ENCODE measurements around the gene RNF41. TPM values are rescaled to one million over a fixed set of nuclear protein-coding genes. Genes with fewer than 3 reads are reported as not detected.
A peak's percentile ranks its signal among the peaks of the same experiment; 100 is the strongest.

Gene RNF41
- total RNA-seq, 4 donors from 2014 or later, result 64.4 to 165 (median 109) TPM

DNA sequence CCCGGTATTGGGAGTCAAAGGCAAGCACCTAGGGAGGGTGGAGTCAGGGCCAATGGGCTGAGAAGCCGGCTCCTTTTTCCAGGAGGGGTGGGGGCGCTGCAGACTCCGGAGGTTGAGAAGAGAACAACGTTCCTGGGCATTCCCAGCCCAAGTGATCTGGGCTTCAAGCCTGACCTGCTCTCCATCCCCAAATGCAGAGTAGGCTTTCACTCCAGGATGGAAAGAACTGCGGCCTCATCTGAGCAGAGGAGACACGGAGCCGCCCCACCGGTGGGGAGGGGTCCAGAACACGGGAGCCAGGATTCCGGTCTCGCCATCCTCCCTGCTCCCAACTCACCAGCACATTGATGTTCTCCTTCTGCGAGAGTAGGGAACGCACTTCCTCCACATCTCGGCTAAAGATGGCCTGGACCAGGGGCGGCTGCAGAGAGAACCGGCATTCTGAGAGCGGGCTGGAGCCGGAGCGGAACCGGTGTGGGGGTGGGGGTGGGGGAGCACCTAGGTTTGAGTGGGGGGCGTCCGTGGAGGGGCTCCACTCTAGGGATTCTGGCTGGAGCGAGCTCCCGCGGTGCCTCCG is 35.9 kb upstream of the RNF41 start:
- Histone ChIP-seq H3K27ac (replicated peaks in 1 of 4) (peak overlapping the region; percentile 91 to 94 (median 93)), H3K27me3 (no peaks in the 10 kb centered on the region)
- intact Hi-C loops (cut with DNase I), result loop anchor here (5.0 kb wide), 1 partner anchor 60 kb away; no protein-coding TSS in a partner anchor

GRCh38 chr12:56257071-56257470 is 35.3 kb upstream of the RNF41 start:
- H3K4me3 ChIP-seq, result peak overlapping the region; percentile 81 to 93 (median 93)
- TF ChIP-seq CTCF (IDR thresholded peaks at IDR 0.05) (no peak), POLR2AphosphoS5 (IDR thresholded peaks at IDR 0.05) (no peak), EP300 (IDR thresholded peaks at IDR 0.05) (no peak), POLR2A (IDR thresholded peaks at IDR 0.05; ENCODE audit: low read depth) (no peak)
- DNase-seq (ENCODE audit: extremely low spot score), result no peak
- peaks cover 21 to 33% (median 30%) of the 10 kb centered on the region in 4 donors for H3K4me1 ChIP-seq
- no peaks in the 10 kb centered on the region for H3K27me3 ChIP-seq
- H3K27ac ChIP-seq (replicated peaks in 1 of 4), result peak overlapping the region; percentile 91 to 94 (median 93)
- H3K9me3 ChIP-seq, result no peaks in the 10 kb centered on the region
- H3K36me3 ChIP-seq, result peaks cover 28 to 44% (median 41%) of the 10 kb centered on the region in 4 donors
- 54% methylated on average over 6 of the region's 8 CpGs for WGBS
- intact Hi-C loops (cut with DNase I), result loop anchor here (5.0 kb wide), 1 partner anchor 60 kb away; no protein-coding TSS in a partner anchor

More for the DNA sequence above, 35.9 kb upstream of the RNF41 start:
- TF ChIP-seq POLR2AphosphoS5 (IDR thresholded peaks at IDR 0.05), result no peak
- no peak for TF ChIP-seq POLR2A (IDR thresholded peaks at IDR 0.05; ENCODE audit: low read depth)
- Histone ChIP-seq H3K4me1 (peaks cover 21 to 33% (median 30%) of the 10 kb centered on the region in 4 donors), H3K4me3 (peak overlapping the region; percentile 81 to 93 (median 93)), H3K9me3 (no peaks in the 10 kb centered on the region), H3K36me3 (peaks cover 22 to 39% (median 36%) of the 10 kb centered on the region in 4 donors)
- 0% methylated on average over 5 of the region's 27 CpGs for WGBS
- no peak for DNase-seq (ENCODE audit: extremely low spot score)

GRCh38 chr12:56256326-56256960 is 34.7 kb upstream of the RNF41 start:
- peaks cover 34 to 50% (median 47%) of the 10 kb centered on the region in 4 donors for H3K36me3 ChIP-seq
- WGBS, result 24% methylated on average over 4 of the region's 4 CpGs

DNA sequence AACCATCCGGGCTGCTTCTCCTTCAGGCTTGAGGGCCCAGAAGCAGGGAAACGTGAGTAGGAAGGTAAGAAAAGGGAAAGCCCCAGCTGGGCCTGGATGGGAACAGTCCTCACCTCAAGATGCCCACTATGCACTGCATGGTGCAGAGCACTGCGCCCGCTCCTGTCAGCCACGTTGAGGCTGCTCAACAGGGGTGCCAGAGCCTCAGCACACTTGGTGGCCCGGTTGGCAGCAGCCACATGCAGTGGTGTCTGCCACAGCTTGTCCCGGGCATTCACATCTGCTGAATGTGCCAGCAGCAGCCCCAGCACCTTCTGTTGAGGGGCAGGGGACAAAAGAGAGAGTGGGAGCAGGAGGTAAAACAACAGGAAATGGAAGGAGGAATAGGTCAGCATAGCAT is 33.9 kb upstream of the RNF41 start:
- peaks cover 21 to 33% (median 30%) of the 10 kb centered on the region in 4 donors for H3K4me1 ChIP-seq
- H3K27me3 ChIP-seq, result no peaks in the 10 kb centered on the region
- TF ChIP-seq EP300 (IDR thresholded peaks at IDR 0.05) (no peak), POLR2A (IDR thresholded peaks at IDR 0.05; ENCODE audit: low read depth) (no peak), CTCF (IDR thresholded peaks at IDR 0.05) (no peak), POLR2AphosphoS5 (IDR thresholded peaks at IDR 0.05) (no peak)
- H3K4me3 ChIP-seq, result no peak overlapping the region
- no peaks in the 10 kb centered on the region for H3K9me3 ChIP-seq
- H3K27ac ChIP-seq (replicated peaks in 1 of 4), result peak overlapping the region in 1 of 4 donors; percentile 3
- WGBS, result 84% methylated on average over 4 of the region's 7 CpGs
- intact Hi-C loops (cut with DNase I), result loop anchor here (5.0 kb wide), 1 partner anchor 58 kb away; no protein-coding TSS in a partner anchor
- peaks cover 42 to 58% (median 55%) of the 10 kb centered on the region in 4 donors for H3K36me3 ChIP-seq
- no peak for DNase-seq (ENCODE audit: extremely low spot score)

More at GRCh38 chr12:56256326-56256960, 34.7 kb upstream of the RNF41 start:
- Histone ChIP-seq H3K9me3 (no peaks in the 10 kb centered on the region), H3K27ac (replicated peaks in 1 of 4) (peak overlapping the region in 3 of 4 donors; percentile 3 to 94 (median 91)), H3K4me1 (peaks cover 21 to 33% (median 30%) of the 10 kb centered on the region in 4 donors), H3K27me3 (no peaks in the 10 kb centered on the region), H3K4me3 (peak overlapping the region in 3 of 4 donors; percentile 81 to 93 (median 93))
- TF ChIP-seq POLR2A (IDR thresholded peaks at IDR 0.05; ENCODE audit: low read depth) (no peak), EP300 (IDR thresholded peaks at IDR 0.05) (no peak), POLR2AphosphoS5 (IDR thresholded peaks at IDR 0.05) (no peak), CTCF (IDR thresholded peaks at IDR 0.05) (no peak)
- intact Hi-C loops (cut with DNase I), result loop anchor here (5.0 kb wide), 1 partner anchor 59 kb away; no protein-coding TSS in a partner anchor
- no peak for DNase-seq (ENCODE audit: extremely low spot score)

DNA sequence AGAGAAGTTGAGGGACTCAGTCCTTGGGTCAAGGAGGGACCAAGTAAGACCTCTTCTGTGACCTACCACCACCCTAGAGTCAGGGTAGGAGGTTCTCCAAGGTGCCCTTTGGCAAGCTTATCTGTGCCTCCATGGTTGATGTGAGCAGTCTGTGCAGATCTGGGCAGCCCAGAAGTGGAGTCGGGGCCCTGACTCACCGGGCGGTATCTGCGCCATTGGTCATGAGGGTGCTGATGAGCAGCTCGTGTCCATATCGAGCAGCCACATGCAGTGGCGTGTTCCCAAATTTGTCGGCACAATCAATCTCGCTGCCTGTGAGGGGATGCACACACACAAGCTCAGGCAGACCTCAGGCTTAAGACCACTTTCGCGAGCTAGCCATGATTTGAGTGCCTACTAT is 31.4 kb upstream of the RNF41 start:
- no peak for DNase-seq (ENCODE audit: extremely low spot score)
- TF ChIP-seq EP300 (IDR thresholded peaks at IDR 0.05), result no peak
- TF ChIP-seq POLR2A (IDR thresholded peaks at IDR 0.05; ENCODE audit: low read depth), result no peak
- no peak for TF ChIP-seq POLR2AphosphoS5 (IDR thresholded peaks at IDR 0.05)
- no peak for TF ChIP-seq CTCF (IDR thresholded peaks at IDR 0.05)
- peaks cover 14 to 22% (median 21%) of the 10 kb centered on the region in 4 donors for H3K4me1 ChIP-seq
- no peak overlapping the region for H3K27ac ChIP-seq (replicated peaks in 1 of 4)
- intact Hi-C loops (cut with DNase I), result no loop called here
- no peak overlapping the region for H3K4me3 ChIP-seq
- no peaks in the 10 kb centered on the region for H3K27me3 ChIP-seq
- H3K9me3 ChIP-seq, result no peaks in the 10 kb centered on the region
- peaks cover 65 to 84% (median 81%) of the 10 kb centered on the region in 4 donors for H3K36me3 ChIP-seq
- 97% methylated on average over 9 of the region's 11 CpGs for WGBS
